Stimulated activated CD4-positive, alpha-beta T cell treated with anti-CD3 and anti-CD28 coated beads, TNF-alpha, amount 100 ng/mL, for 4 hours (primary cell): Measurements from ENCODE around the gene PPP4R1.

Source experiments
- DNase-seq, 3 experiments: peaks; one replicate each; pipeline ENCODE4 v3.0.0-alpha.2; 2020; ENCODE audit warnings: low read depth in 3 of 3

The PPP4R1 gene

GRCh38 chr18:9587924-9588323 lies 26.4 kb downstream of the PPP4R1 start:
- DNase-seq: no peak

- DNase-seq: no peak
Measured at GRCh38 chr18:9586814-9587213, 27.5 kb downstream of the PPP4R1 start.

- DNase-seq: no peak
Measured at GRCh38 chr18:9581667-9582066, 32.7 kb downstream of the PPP4R1 start.

GRCh38 chr18:9578306-9578705 lies 36.1 kb downstream of the PPP4R1 start:
- no peak for DNase-seq

- no peak for DNase-seq
Measured at GRCh38 chr18:9577361-9577760, 37.0 kb downstream of the PPP4R1 start.

- DNase-seq: no peak
Measured at GRCh38 chr18:9575558-9575957, 38.8 kb downstream of the PPP4R1 start.

GRCh38 chr18:9574473-9575115 lies 39.8 kb downstream of the PPP4R1 start:
- DNase-seq: no peak

GRCh38 chr18:9571546-9571945 lies 42.8 kb downstream of the PPP4R1 start:
- no peak for DNase-seq

- DNase-seq: no peak
Measured at GRCh38 chr18:9570255-9570654, 44.1 kb downstream of the PPP4R1 start.

GRCh38 chr18:9569178-9569577 lies 45.2 kb downstream of the PPP4R1 start:
- DNase-seq: no peak

GRCh38 chr18:9568186-9568585 lies 46.2 kb downstream of the PPP4R1 start:
- no peak for DNase-seq

- no peak for DNase-seq
Measured at GRCh38 chr18:9565407-9565806, 49.0 kb downstream of the PPP4R1 start.

- no peak for DNase-seq
Measured at GRCh38 chr18:9563331-9563730, 51.0 kb downstream of the PPP4R1 start.

GRCh38 chr18:9562584-9562983 lies 51.8 kb downstream of the PPP4R1 start:
- DNase-seq: no peak

- DNase-seq: no peak
Measured at GRCh38 chr18:9561759-9562158, 52.6 kb downstream of the PPP4R1 start.

GRCh38 chr18:9559253-9559652 lies 55.1 kb downstream of the PPP4R1 start:
- no peak for DNase-seq

- DNase-seq: no peak
Measured at GRCh38 chr18:9558387-9559064, 55.8 kb downstream of the PPP4R1 start.

- DNase-seq: no peak
Measured at GRCh38 chr18:9557250-9557943, 57.0 kb downstream of the PPP4R1 start.

- no peak for DNase-seq
Measured at GRCh38 chr18:9552616-9553015, 61.7 kb downstream of the PPP4R1 start.

- DNase-seq: no peak
Measured at GRCh38 chr18:9552191-9552590, 62.2 kb downstream of the PPP4R1 start.

GRCh38 chr18:9550429-9550828 lies 63.9 kb downstream of the PPP4R1 start:
- DNase-seq: no peak

- DNase-seq: no peak
Measured at GRCh38 chr18:9549405-9549804, 65.0 kb downstream of the PPP4R1 start.

- no peak for DNase-seq
Measured at GRCh38 chr18:9547782-9548181, 66.6 kb downstream of the PPP4R1 start.
